ENCODE measurements around the gene TOM1L1.

DNA sequence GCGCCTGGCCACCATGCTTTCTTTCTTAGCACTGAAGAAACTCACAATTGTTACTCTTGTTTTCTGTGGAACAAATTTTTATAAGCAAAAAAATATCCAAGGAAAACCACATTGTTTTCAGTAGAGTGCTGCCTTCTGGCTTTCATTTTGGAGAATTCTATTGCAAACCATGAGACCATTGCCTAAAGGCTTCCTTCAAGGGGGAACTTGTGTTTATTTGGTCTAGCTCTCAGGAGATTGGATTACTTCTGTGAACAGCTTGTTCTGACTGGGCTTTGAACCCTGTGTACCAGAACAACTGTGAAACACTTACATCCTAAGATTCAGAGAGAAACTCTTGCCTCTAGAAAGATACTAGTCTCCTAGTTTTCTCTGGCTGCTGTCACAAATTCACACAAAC, 32.1 kb downstream of the TOM1L1 start:
- TF ChIP-seq CTCF (IDR thresholded peaks at IDR 0.05; ENCODE audit: low read length) (no peak), EZH2 (IDR thresholded peaks at IDR 0.05; ENCODE audit: borderline replicate concordance, low read length) (no peak)
